ENCODE data around the gene CD38. TPM values are rescaled to one million over a fixed set of nuclear protein-coding genes. Genes with fewer than 3 reads are reported as not detected.
A peak's percentile ranks its signal among the peaks of the same experiment; 100 is the strongest.

Gene CD38
- total RNA-seq, 1 donor from 2014 or later: not detected

GRCh38 chr4:15737255-15737654 lies 40.9 kb upstream of the CD38 start:
- peaks cover 8% of the 10 kb centered on the region for H3K4me1 Mint-ChIP-seq (ENCODE audit: low read depth)
- peaks cover 8% of the 10 kb centered on the region for H3K9me3 Mint-ChIP-seq (ENCODE audit: low read depth)
- no peak overlapping the region for H3K4me3 Mint-ChIP-seq (ENCODE audit: unreplicated experiment)
- no peak for DNase-seq (ENCODE audit: low spot score)
- H3K36me3 Mint-ChIP-seq (ENCODE audit: low read depth): peaks cover 3% of the 10 kb centered on the region
- H3K27ac Mint-ChIP-seq (ENCODE audit: unreplicated experiment): no peak overlapping the region
- peak; percentile 7 for TF ChIP-seq CTCF (IDR thresholded peaks at IDR 0.05)
- no peaks in the 10 kb centered on the region for H3K27me3 Mint-ChIP-seq (ENCODE audit: low read depth)

- H3K9me3 Mint-ChIP-seq (ENCODE audit: low read depth): peaks cover 13% of the 10 kb centered on the region
- no peak overlapping the region for H3K4me3 Mint-ChIP-seq (ENCODE audit: unreplicated experiment)
- no peaks in the 10 kb centered on the region for H3K27me3 Mint-ChIP-seq (ENCODE audit: low read depth)
- peaks cover 8% of the 10 kb centered on the region for H3K4me1 Mint-ChIP-seq (ENCODE audit: low read depth)
- no peak for DNase-seq (ENCODE audit: low spot score)
- H3K27ac Mint-ChIP-seq (ENCODE audit: unreplicated experiment): peak overlapping the region; percentile 53
- peaks cover 4% of the 10 kb centered on the region for H3K36me3 Mint-ChIP-seq (ENCODE audit: low read depth)
- TF ChIP-seq CTCF (IDR thresholded peaks at IDR 0.05): no peak
Observed at GRCh38 chr4:15738877-15739276, 39.3 kb upstream of the CD38 start.

GRCh38 chr4:15740764-15741404 lies 37.2 kb upstream of the CD38 start:
- Mint-ChIP-seq H3K36me3 (ENCODE audit: low read depth) (peaks cover 4% of the 10 kb centered on the region), H3K27me3 (ENCODE audit: low read depth) (no peaks in the 10 kb centered on the region), H3K4me3 (ENCODE audit: unreplicated experiment) (no peak overlapping the region), H3K9me3 (ENCODE audit: low read depth) (peaks cover 13% of the 10 kb centered on the region), H3K4me1 (ENCODE audit: low read depth) (peaks cover 12% of the 10 kb centered on the region), H3K27ac (ENCODE audit: unreplicated experiment) (no peak overlapping the region)
- DNase-seq (ENCODE audit: low spot score): no peak
- no peak for TF ChIP-seq CTCF (IDR thresholded peaks at IDR 0.05)

GRCh38 chr4:15742083-15742582 lies 36.0 kb upstream of the CD38 start:
- no peak for TF ChIP-seq CTCF (IDR thresholded peaks at IDR 0.05)
- no peak for DNase-seq (ENCODE audit: low spot score)
- Mint-ChIP-seq H3K27me3 (ENCODE audit: low read depth) (no peaks in the 10 kb centered on the region), H3K9me3 (ENCODE audit: low read depth) (peaks cover 17% of the 10 kb centered on the region), H3K27ac (ENCODE audit: unreplicated experiment) (no peak overlapping the region), H3K36me3 (ENCODE audit: low read depth) (peaks cover 4% of the 10 kb centered on the region), H3K4me1 (ENCODE audit: low read depth) (peaks cover 12% of the 10 kb centered on the region), H3K4me3 (ENCODE audit: unreplicated experiment) (no peak overlapping the region)

GRCh38 chr4:15742637-15743036 lies 35.5 kb upstream of the CD38 start:
- no peak for TF ChIP-seq CTCF (IDR thresholded peaks at IDR 0.05)
- DNase-seq (ENCODE audit: low spot score): no peak
- no peak overlapping the region for H3K4me3 Mint-ChIP-seq (ENCODE audit: unreplicated experiment)
- H3K9me3 Mint-ChIP-seq (ENCODE audit: low read depth): peaks cover 17% of the 10 kb centered on the region
- H3K4me1 Mint-ChIP-seq (ENCODE audit: low read depth): peaks cover 12% of the 10 kb centered on the region
- peaks cover 4% of the 10 kb centered on the region for H3K36me3 Mint-ChIP-seq (ENCODE audit: low read depth)
- no peak overlapping the region for H3K27ac Mint-ChIP-seq (ENCODE audit: unreplicated experiment)
- no peaks in the 10 kb centered on the region for H3K27me3 Mint-ChIP-seq (ENCODE audit: low read depth)
